Ovary (tissue), 9 donors: ENCODE measurements around the gene TUSC2. TPM values are rescaled to one million over a fixed set of nuclear protein-coding genes. Genes with fewer than 3 reads are reported as not detected.
"Not testable (repeated sequence)": the region's sequence is repeated elsewhere in the genome, so short reads cannot be mapped to it uniquely, and the experiment has no call there.

Source experiments
- DNase-seq, 5 donors: peaks; one replicate each; pipeline ENCODE4 v3.0.0-alpha.2; 2019 to 2020
- H3K27ac ChIP-seq, 2 donors: fragments of 200-600 bp; one replicate each; pipeline versions ENCODE4 v1.5.1 to v1.8.0; 2019 to 2022
- H3K27me3 ChIP-seq: fragments of 200-600 bp; one replicate; pipeline ENCODE4 v1.8.0; 2022
- H3K36me3 ChIP-seq: fragments of 200-600 bp; sonication (generic); one replicate; pipeline ENCODE4 v1.5.1; 2019
- H3K4me1 ChIP-seq: one replicate; pipeline ENCODE4 v1.8.1; 2013; ENCODE audit warnings: mild to moderate bottlenecking, moderate library complexity; ENCODE audit not compliant: insufficient read depth
- H3K4me3 ChIP-seq: fragments of 200-600 bp; sonication (generic); one replicate; pipeline ENCODE4 v1.5.1; 2017
- H3K9me3 ChIP-seq, 2 donors: fragments of 200-600 bp in 1 of 2; sonication (generic) in 1 of 2; one replicate each; pipeline versions ENCODE4 v1.5.1 to v1.8.1; 2013 to 2019; ENCODE audit warnings: mild to moderate bottlenecking in 1 of 2, moderate library complexity in 1 of 2
- CTCF ChIP-seq, 3 donors: fragments of 450-650 bp in 2 of 3; fragments of 200-600 bp in 1 of 3; IDR thresholded peaks; one replicate each; pipeline versions ENCODE4 v1.5.1 to v1.8.0; 2016 to 2022; ENCODE audit warnings: antibody characterized with exemption in 3 of 3, mild to moderate bottlenecking in 1 of 3
- EP300 ChIP-seq: sonication (generic); formaldehyde crosslinking; IDR thresholded peaks from one replicate; pipeline ENCODE4 v1.6.1; 2017; ENCODE audit warnings: antibody characterized with exemption
- POLR2A ChIP-seq: fragments of 450-650 bp; IDR thresholded peaks from one replicate; pipeline ENCODE4 v1.6.1; 2017; ENCODE audit warnings: antibody characterized with exemption, mild to moderate bottlenecking, moderate library complexity
- WGBS, 3 donors: extraction: QIAGEN DNeasy Blood & Tissue Kit in 1 of 3; methylation state at CpG; one replicate each; pipeline versions ENCODE4 v1.1.5 to v1.1.7; 2013 to 2017; 5-methylcytosine and 5-hydroxymethylcytosine counted together
- intact Hi-C, 4 donors: fragments of 100-400 bp; cut with DNase I; formaldehyde crosslinking; loops; one replicate each; pipeline versions ENCODE4 v1.11.0 to v1.15.1; 2022 to 2023
- polyA plus RNA-seq, 2 donors: library from polyadenylated mRNA; stranded (reverse); fragments of 200-250 nt in 1 of 2; fragments of 350-450 nt in 1 of 2; fragmentation: Illumina TruSeq in 1 of 2; extraction: RNeasy Lipid Tissue Mini Kit (QIAGEN cat#74804) in 1 of 2; gene quantifications; one replicate each; pipeline ENCODE4 v1.2.3, GENCODE V29; 2013 to 2014
- total RNA-seq, 7 donors: library from RNA; depleted of rRNA in 2 of 7; stranded (reverse); fragments of >200 nt in 2 of 7; fragmentation: NEBNext Ultra II Directional in 3 of 7; extraction: Animal tissue kit (Norgen Biotek cat#: 25700) in 3 of 7; gene quantifications; one replicate each; pipeline versions ENCODE4 v1.1.0 to v1.2.4, GENCODE V29; 2016 to 2023
- donor health status: DM: no; HTN: no; CAD: no; lungs with moderate emphysema.
- donor health status: DM: no; HTN: no; CAD: no.
- donor health status: Bipolar disorder and iron deficiency.
- donor health status: DM: yes; HTN: yes; CAD: no.
- donor health status: DM: no; HTN: no; CAD: no.
- donor health status: DM: yes; HTN: yes; CAD: no.

Gene TUSC2
- total and polyA plus RNA-seq, 9 donors, result 19.4 to 26.4 (median 21.3) TPM

- intact Hi-C loops, result no loop called here
- peaks cover 18% of the 10 kb centered on the region for H3K4me1 ChIP-seq
- no peaks in the 10 kb centered on the region for H3K27me3 ChIP-seq
- H3K4me3 ChIP-seq, result no peak overlapping the region
- H3K9me3 ChIP-seq, result no peaks in the 10 kb centered on the region
- 52 to 61% (median 56%) methylated on average over 6 of the region's 6 CpGs for WGBS, 3 donors
- TF ChIP-seq POLR2A, result no peak
- no peak for TF ChIP-seq EP300
- no peak for TF ChIP-seq CTCF (IDR thresholded peaks at IDR 0.05)
- no peak overlapping the region for H3K27ac ChIP-seq
- DNase-seq, result no peak
- no peaks in the 10 kb centered on the region for H3K36me3 ChIP-seq
Observed at GRCh38 chr3:50317300-50317699, 10.7 kb downstream of the TUSC2 start.

DNA sequence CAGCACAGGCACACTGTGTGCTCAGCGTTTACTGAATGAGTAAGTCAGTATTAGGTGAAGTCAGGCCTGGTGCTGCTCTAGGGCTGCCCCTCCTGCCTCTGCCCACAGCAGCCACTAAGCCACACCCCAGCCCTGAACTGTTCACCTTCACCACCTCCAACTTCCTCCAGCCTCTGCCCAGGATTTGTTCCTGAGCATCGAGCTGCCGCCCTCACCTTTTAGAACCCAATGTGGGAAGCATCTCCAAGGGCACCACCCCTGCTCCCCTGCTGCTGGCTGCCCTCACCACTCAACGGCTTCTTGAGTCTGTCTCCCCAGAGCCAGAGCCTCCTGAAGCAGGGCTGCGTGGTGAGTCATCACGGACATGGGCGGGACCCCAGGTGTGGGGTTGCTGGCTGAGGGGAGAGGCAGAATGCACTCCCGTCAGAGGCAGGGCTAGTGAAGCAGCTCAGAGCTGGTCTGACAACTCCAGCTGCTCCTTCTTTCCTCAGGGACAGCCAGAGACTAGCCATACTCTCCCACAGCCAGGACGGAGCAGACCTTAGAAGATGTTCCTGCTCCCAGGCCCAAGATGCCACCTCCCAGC is 11.3 kb downstream of the TUSC2 start:
- intact Hi-C loops, result no loop called here
- WGBS, 3 donors, result 58 to 61% (median 60%) methylated on average over 9 of the region's 9 CpGs
- Histone ChIP-seq H3K27ac (no peak overlapping the region), H3K4me3 (no peak overlapping the region), H3K9me3 (no peaks in the 10 kb centered on the region), H3K36me3 (no peaks in the 10 kb centered on the region), H3K4me1 (peaks cover 18% of the 10 kb centered on the region), H3K27me3 (no peaks in the 10 kb centered on the region)
- DNase-seq, result no peak
- no peak for TF ChIP-seq EP300
- no peak for TF ChIP-seq POLR2A
- TF ChIP-seq CTCF (IDR thresholded peaks at IDR 0.05), result no peak

DNA sequence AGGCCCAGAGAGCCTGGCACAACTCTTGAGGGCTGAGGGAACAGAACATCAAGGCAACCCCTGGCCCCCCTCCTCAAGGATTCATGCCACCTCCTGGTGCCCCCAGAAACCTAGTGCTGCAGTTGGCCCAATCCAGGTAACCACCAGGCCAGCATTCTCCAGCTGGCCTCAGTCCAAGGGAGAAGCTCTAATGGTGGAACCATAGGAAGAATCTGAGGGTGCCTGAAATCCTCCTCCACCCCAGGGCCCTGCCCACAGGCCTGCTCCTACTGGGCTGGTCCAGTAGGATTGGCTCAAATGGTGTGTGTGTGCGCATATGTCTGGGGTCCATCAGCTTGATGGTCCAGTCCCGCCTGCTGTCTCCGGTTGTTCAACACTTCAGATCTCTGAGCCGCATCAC is 13.2 kb downstream of the TUSC2 start:
- Histone ChIP-seq H3K4me1 (peaks cover 10% of the 10 kb centered on the region), H3K9me3 (no peaks in the 10 kb centered on the region), H3K27me3 (no peaks in the 10 kb centered on the region), H3K4me3 (no peak overlapping the region), H3K36me3 (no peaks in the 10 kb centered on the region), H3K27ac (no peak overlapping the region)
- intact Hi-C loops, result no loop called here
- DNase-seq, result no peak
- 94 to 98% (median 97%) methylated on average over 4 of the region's 4 CpGs for whole genome bisulfite sequencing, 3 donors
- TF ChIP-seq POLR2A (no peak), CTCF (IDR thresholded peaks at IDR 0.05) (no peak), EP300 (no peak)

DNA sequence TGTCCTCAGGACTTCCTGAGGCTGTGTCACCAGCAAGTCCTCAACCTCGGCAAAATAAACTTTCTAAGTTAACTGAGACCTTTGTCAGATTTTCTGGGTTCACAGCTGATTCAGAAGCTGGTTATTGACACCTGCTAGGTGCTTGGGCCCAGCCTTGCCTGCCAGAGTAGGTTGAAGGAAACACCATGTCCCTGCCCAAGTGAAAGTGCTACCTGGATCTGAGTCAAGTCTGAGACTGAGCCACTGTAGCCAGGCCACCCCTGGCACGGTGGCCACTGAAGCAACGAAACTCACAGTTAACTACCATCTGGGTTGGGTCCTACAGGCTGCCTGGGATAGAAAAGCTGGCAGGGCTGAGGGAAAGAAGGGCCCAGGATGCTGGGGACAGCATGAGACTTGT is 13.7 kb downstream of the TUSC2 start:
- Histone ChIP-seq H3K27me3 (no peaks in the 10 kb centered on the region), H3K27ac (no peak overlapping the region), H3K4me3 (no peak overlapping the region), H3K4me1 (peaks cover 5% of the 10 kb centered on the region), H3K36me3 (no peaks in the 10 kb centered on the region), H3K9me3 (no peaks in the 10 kb centered on the region)
- no peak for TF ChIP-seq CTCF (IDR thresholded peaks at IDR 0.05)
- no peak for TF ChIP-seq POLR2A
- DNase-seq, result no peak
- 79 to 82% (median 81%) methylated on average over 3 of the region's 3 CpGs for WGBS, 3 donors
- intact Hi-C loops, result no loop called here

DNA sequence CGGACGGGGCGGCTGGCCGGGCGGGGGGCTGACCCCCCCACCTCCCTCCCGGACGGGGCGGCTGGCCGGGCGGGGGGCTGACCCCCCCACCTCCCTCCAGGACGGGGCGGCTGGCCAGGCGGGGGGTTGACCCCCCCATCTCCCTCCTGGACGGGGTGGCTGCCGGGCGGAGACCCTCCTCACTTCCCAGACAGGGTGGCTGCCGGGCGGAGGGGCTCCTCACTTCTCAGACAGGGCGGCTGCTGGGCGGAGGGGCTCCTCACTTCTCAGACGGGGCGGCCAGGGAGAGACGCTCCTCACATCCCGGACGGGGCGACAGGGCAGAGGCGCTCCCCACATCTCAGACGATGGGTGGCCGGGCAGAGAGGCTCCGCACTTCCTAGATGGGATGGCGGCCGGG is 16.0 kb downstream of the TUSC2 start:
- H3K36me3 ChIP-seq, H3K27me3 ChIP-seq, DNase-seq, intact Hi-C loops, H3K9me3 ChIP-seq, H3K27ac ChIP-seq, H3K4me3 ChIP-seq, H3K4me1 ChIP-seq: not testable (repeated sequence)
- 92 to 100% (median 94%) methylated on average over 1 to 32 of the region's 32 CpGs for WGBS, 3 donors
